HepG2 (cell line): Measurements from ENCODE around the gene R3HDM4. TPM values are rescaled to one million over a fixed set of nuclear protein-coding genes. Genes with fewer than 3 reads are reported as not detected.
A peak's percentile ranks its signal among the peaks of the same experiment; 100 is the strongest.

Source experiments
- ATAC-seq: fragments of 200-7000 bp; cut with Tn5 transposase; 3 replicates; pipeline ENCODE4 v1.9.1; 2020; ENCODE audit warnings: mild to moderate bottlenecking, moderate library complexity
- BruUV-seq: library from RNA; stranded (reverse); fragments of 400-500 nt; replicated peaks from 2 replicates; lab custom pipeline; 2021; lab: Mats Ljungman, UMichigan
- CTCF ChIA-PET: fragments of 300-600 bp; formaldehyde crosslinking; extraction: SDS; loops from one replicate; lab custom pipeline; 2021; ENCODE audit warnings: low total read pairs, inconsistent platforms, low intra/inter-chr PET ratio; lab: Yijun Ruan, JAX
- POLR2A ChIA-PET: fragments of 350-600 bp; sonication (Branson Sonifier 250); formaldehyde crosslinking; loops from one replicate; lab custom pipeline; 2020; ENCODE audit warnings: antibody characterized with exemption, inconsistent platforms; lab: Yijun Ruan, JAX
- DNase-seq: peaks from one replicate; pipeline ENCODE4 v3.0.0-alpha.2; 2015; ENCODE audit warnings: low spot score
- FAIRE-seq: peaks from 3 replicates; lab custom pipeline; 2011; peaks lifted over from hg19 to GRCh38; lab: Jason Lieb, UNC
- H2AFZ ChIP-seq: one replicate; pipeline ENCODE4 v1.6.1; 2011; ENCODE audit warnings: low read length, inconsistent platforms
- H3K27ac ChIP-seq: fragments of 300-600 bp; 3 replicates; pipeline ENCODE4 v1.8.0; 2011; ENCODE audit warnings: mixed run types, mild to moderate bottlenecking, mixed read lengths, low read length, inconsistent platforms; ENCODE audit not compliant: insufficient read depth; ENCODE audit errors: extremely low read length
- H3K27me3 ChIP-seq, 2 experiments: fragments of 200-600 bp in 1 of 2; 2 replicates in 1 of 2; 3 replicates in 1 of 2; pipeline versions ENCODE4 v1.6.0 to v1.8.0; 2011; ENCODE audit warnings: low read length in 2 of 2, mild to moderate bottlenecking in 2 of 2, moderate library complexity in 2 of 2, inconsistent platforms in 1 of 2; ENCODE audit not compliant: insufficient read depth in 2 of 2, control insufficient read depth in 1 of 2
- H3K36me3 ChIP-seq, 2 experiments: fragments of 200-600 bp in 1 of 2; replicated peaks in 1 of 2; 2 replicates in 1 of 2; 3 replicates in 1 of 2; pipeline versions ENCODE4 v1.5.1 to v1.8.0; 2011; ENCODE audit warnings: low read length in 2 of 2, inconsistent platforms in 1 of 2; ENCODE audit not compliant: insufficient read depth in 2 of 2, control insufficient read depth in 1 of 2
- H3K4me1 ChIP-seq: 2 replicates; pipeline ENCODE4 v1.5.1; 2012; ENCODE audit warnings: low read length, inconsistent platforms; ENCODE audit not compliant: insufficient read depth
- H3K4me2 ChIP-seq: 2 replicates; pipeline ENCODE4 v1.6.0; 2011; ENCODE audit warnings: low read depth, low read length, inconsistent platforms
- H3K4me3 ChIP-seq, 3 experiments: fragments of 200-600 bp in 1 of 3; sonication (generic), shearing (Covaris generic) in 1 of 3; replicated peaks in 1 of 3; 2 replicates each; pipeline ENCODE4 v1.5.1; 2011 to 2016; ENCODE audit warnings: low read length in 3 of 3, inconsistent platforms in 2 of 3, low read depth in 2 of 3, mild to moderate bottlenecking in 2 of 3, control low read depth in 1 of 3, mixed read lengths in 1 of 3; ENCODE audit not compliant: insufficient read depth in 1 of 3
- H3K79me2 ChIP-seq: one replicate; pipeline ENCODE4 v1.6.1; 2011; ENCODE audit warnings: low read length, inconsistent platforms; ENCODE audit not compliant: insufficient read depth
- H3K9ac ChIP-seq: 2 replicates; pipeline ENCODE4 v1.6.0; 2011; ENCODE audit warnings: mild to moderate bottlenecking, low read depth, low read length, inconsistent platforms; ENCODE audit not compliant: insufficient read depth
- H3K9me3 ChIP-seq: 2 replicates; pipeline ENCODE4 v1.5.1; 2012; ENCODE audit warnings: mild to moderate bottlenecking, low read length
- H4K20me1 ChIP-seq: 2 replicates; pipeline ENCODE4 v1.6.0; 2011; ENCODE audit warnings: inconsistent platforms, mild to moderate bottlenecking, low read length, moderate library complexity; ENCODE audit not compliant: insufficient read depth
- DMAP1 ChIP-seq: IDR thresholded peaks from 2 replicates; pipeline ENCODE4 v1.6.1; 2016
- GLI4 ChIP-seq: sonication (generic); formaldehyde crosslinking; IDR thresholded peaks from 2 replicates; pipeline ENCODE4 v1.5.1; 2020; ENCODE audit warnings: missing genetic modification reagents, mild to moderate bottlenecking, moderate library complexity, borderline replicate concordance
- HDAC2 ChIP-seq: sonication (generic); formaldehyde crosslinking; IDR thresholded peaks from 2 replicates; pipeline ENCODE4 v1.4.0; 2020; ENCODE audit warnings: missing genetic modification reagents
- HHEX ChIP-seq: IDR thresholded peaks from 2 replicates; pipeline ENCODE4 v1.6.1; 2016; ENCODE audit warnings: control low read depth
- HOXA3 ChIP-seq: sonication (generic); formaldehyde crosslinking; IDR thresholded peaks from 2 replicates; pipeline ENCODE4 v1.5.0; 2020; ENCODE audit warnings: missing genetic modification reagents
- IKZF1 ChIP-seq: fragments of 450-650 bp; IDR thresholded peaks from 2 replicates; pipeline ENCODE4 v1.7.1; 2016
- MEF2D ChIP-seq: sonication (generic); formaldehyde crosslinking; IDR thresholded peaks from 2 replicates; pipeline ENCODE4 v1.5.1; 2020; ENCODE audit warnings: mild to moderate bottlenecking, missing genetic modification reagents
- ZBTB38 ChIP-seq: sonication (generic); formaldehyde crosslinking; IDR thresholded peaks from 2 replicates; pipeline ENCODE4 v1.5.1; 2020; ENCODE audit warnings: mild to moderate bottlenecking, missing genetic modification reagents
- ZNF138 ChIP-seq: sonication (generic); formaldehyde crosslinking; IDR thresholded peaks from 2 replicates; pipeline ENCODE4 v1.5.0; 2020; ENCODE audit warnings: mild to moderate bottlenecking, low read depth, missing genetic modification reagents
- ZNF629 ChIP-seq: sonication (generic); formaldehyde crosslinking; conservative IDR thresholded peaks from 2 replicates; pipeline ENCODE4 v1.5.0; 2020; ENCODE audit warnings: missing genetic modification reagents
- ZNF709 ChIP-seq: sonication (generic); formaldehyde crosslinking; IDR thresholded peaks from 2 replicates; pipeline ENCODE4 v1.5.0; 2020; ENCODE audit warnings: mild to moderate bottlenecking, missing genetic modification reagents
- ZZZ3 ChIP-seq: sonication (generic); formaldehyde crosslinking; IDR thresholded peaks from 2 replicates; pipeline ENCODE4 v1.4.0; 2020; ENCODE audit warnings: missing genetic modification reagents, mild to moderate bottlenecking, borderline replicate concordance
- WGBS: methylation state at CpG from one replicate; pipeline ENCODE4 v1.1.6; 2017; ENCODE audit warnings: low lambda C conversion rate; 5-methylcytosine and 5-hydroxymethylcytosine counted together
- in situ Hi-C: cut with HindIII; loops from 2 replicates; pipeline ENCODE4 v1.10.0; 2017; ENCODE audit warnings: low pct_unique_long_range_greater_than_20kb; ENCODE audit not compliant: extremely low pct_ligation_motif_present
- intact Hi-C: fragments of 100-400 bp; cut with micrococcal nuclease; formaldehyde crosslinking; loops from one replicate; pipeline ENCODE4 v1.10.0; 2022; ENCODE audit not compliant: unreplicated experiment
- polyA plus RNA-seq, 8 experiments: library from polyadenylated mRNA; depleted of rRNA in 3 of 8; stranded (reverse) in 7 of 8; unstranded in 1 of 8; fragments of >200 nt; fragmentation: Illumina TruSeq in 4 of 8; extraction: Trizol in 4 of 8; gene quantifications; 2 replicates each; pipeline versions ENCODE4 v1.2.1 to v1.2.3, GENCODE V29; 2011 to 2016; ENCODE audit warnings: low read depth in 4 of 8, missing spikeins in 1 of 8, mixed read lengths in 1 of 8; ENCODE audit not compliant: insufficient read depth in 1 of 8
- total RNA-seq, 5 experiments: library from RNA; depleted of rRNA; stranded (reverse); fragments of >200 nt; fragmentation: Illumina TruSeq; extraction: Trizol; gene quantifications; 2 replicates each; pipeline ENCODE4 v1.2.3, GENCODE V29; 2016; ENCODE audit warnings: low read depth in 1 of 5
- TF ChIP-seq, protein P1 (sequence below): sonication (generic); formaldehyde crosslinking; IDR thresholded peaks from 2 replicates; pipeline ENCODE4 v1.4.0; 2020; ENCODE audit warnings: missing genetic modification reagents
- TF ChIP-seq, protein P2 (sequence below): IDR thresholded peaks from 2 replicates; pipeline ENCODE4 v1.6.1; 2018; ENCODE audit warnings: missing genetic modification reagents
- TF ChIP-seq, protein P3 (sequence below): sonication (generic); formaldehyde crosslinking; IDR thresholded peaks from 2 replicates; pipeline ENCODE4 v1.5.0; 2020; ENCODE audit warnings: mild to moderate bottlenecking, missing genetic modification reagents, borderline replicate concordance
- TF ChIP-seq, protein P4 (sequence below): sonication (generic); formaldehyde crosslinking; IDR thresholded peaks from 2 replicates; pipeline ENCODE4 v1.8.0; 2022; ENCODE audit warnings: mild to moderate bottlenecking, missing genetic modification reagents, moderate library complexity

Gene R3HDM4
- total and polyA plus RNA-seq, 2 of the 13 experiments (the other 11 are each of a cell fraction or from before 2014, with no cell fraction given) = 26.2 to 26.9 TPM

DNA sequence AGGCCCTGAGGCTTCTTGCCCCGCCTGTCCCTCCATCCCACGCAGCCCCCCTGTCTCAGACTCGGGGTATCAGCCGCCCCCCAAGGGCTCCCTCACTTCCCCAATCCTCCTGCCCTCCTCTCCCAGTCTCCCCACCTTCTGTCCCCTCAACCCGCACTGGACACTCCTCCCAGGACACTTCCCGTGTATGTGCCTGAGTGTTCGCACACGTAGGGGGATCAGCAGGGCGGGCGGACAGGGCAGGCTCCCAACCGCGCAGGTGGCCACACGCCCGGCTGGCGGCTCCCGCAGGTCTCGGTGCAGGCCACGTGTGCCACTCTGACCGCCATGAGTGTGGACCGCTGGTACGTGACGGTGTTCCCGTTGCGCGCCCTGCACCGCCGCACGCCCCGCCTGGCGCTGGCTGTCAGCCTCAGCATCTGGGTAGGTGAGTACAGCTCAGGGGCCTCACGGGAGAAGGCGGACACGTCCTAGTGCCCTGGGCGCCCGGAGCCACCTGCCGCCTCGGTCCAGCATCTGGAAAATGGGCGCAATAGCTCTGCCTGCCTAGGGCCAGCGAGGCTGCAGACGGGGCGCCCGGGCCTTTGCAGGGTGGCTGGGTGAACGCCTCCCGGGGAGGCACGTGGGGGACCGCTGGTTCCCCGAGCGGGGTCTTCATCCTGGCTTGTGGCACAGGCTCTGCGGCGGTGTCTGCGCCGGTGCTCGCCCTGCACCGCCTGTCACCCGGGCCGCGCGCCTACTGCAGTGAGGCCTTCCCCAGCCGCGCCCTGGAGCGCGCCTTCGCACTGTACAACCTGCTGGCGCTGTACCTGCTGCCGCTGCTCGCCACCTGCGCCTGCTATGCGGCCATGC lies 6.4 kb upstream of the R3HDM4 start:
- no peak for DNase-seq
- no peak overlapping the region for H2AFZ ChIP-seq
- POLR2A ChIA-PET = interaction anchor here (0.6 kb wide), 1 partner anchor 132 kb away, joined by 5 read pairs; no protein-coding TSS in a partner anchor
- H3K36me3 ChIP-seq = no peaks in the 10 kb centered on the region; a peak in 1 of 5 replicates
- no peaks in the 10 kb centered on the region for H4K20me1 ChIP-seq
- CTCF ChIA-PET = no interaction called here
- in situ Hi-C loops = loop anchor here (5.0 kb wide), 3 partner anchors 57 to 147 kb away; partner anchors contain the start of gene WDR18
- H3K27me3 ChIP-seq = no peaks in the 10 kb centered on the region
- no peak overlapping the region for H3K27ac ChIP-seq
- 97% methylated on average over 45 of the region's 68 CpGs for WGBS
- no peak overlapping the region for H3K4me2 ChIP-seq
- no peak overlapping the region for H3K9ac ChIP-seq
- intact Hi-C loops = loop anchor here (5.0 to 10.0 kb wide), 2 partner anchors 152 to 255 kb away; partner anchors contain the start of gene RNF126
- no peak for ATAC-seq
- no TSS peak for BruUV-seq
- peaks cover 29% of the 10 kb centered on the region for H3K4me1 ChIP-seq
- peaks cover 3% of the 10 kb centered on the region for H3K79me2 ChIP-seq
- H3K9me3 ChIP-seq = no peaks in the 10 kb centered on the region
- FAIRE-seq = no peak
- H3K4me3 ChIP-seq = no peak overlapping the region
- TF ChIP-seq HOXA3 (CRISPR knock-in tag) = peak; percentile 16; the same call in 1 of the 2 replicates
- no peak for TF ChIP-seq HHEX (CRISPR knock-in tag)
- TF ChIP-seq ZNF138 (CRISPR knock-in tag) = no peak
- TF ChIP-seq HDAC2 = no peak
- peak; percentile 92 for TF ChIP-seq ZNF629 (CRISPR knock-in tag)
- TF ChIP-seq DMAP1 = no peak
- no peak for TF ChIP-seq ZZZ3 (CRISPR knock-in tag)
- TF ChIP-seq IKZF1 = no peak
- no peak for TF ChIP-seq MEF2D (CRISPR knock-in tag)
- TF ChIP-seq, protein P1, sequence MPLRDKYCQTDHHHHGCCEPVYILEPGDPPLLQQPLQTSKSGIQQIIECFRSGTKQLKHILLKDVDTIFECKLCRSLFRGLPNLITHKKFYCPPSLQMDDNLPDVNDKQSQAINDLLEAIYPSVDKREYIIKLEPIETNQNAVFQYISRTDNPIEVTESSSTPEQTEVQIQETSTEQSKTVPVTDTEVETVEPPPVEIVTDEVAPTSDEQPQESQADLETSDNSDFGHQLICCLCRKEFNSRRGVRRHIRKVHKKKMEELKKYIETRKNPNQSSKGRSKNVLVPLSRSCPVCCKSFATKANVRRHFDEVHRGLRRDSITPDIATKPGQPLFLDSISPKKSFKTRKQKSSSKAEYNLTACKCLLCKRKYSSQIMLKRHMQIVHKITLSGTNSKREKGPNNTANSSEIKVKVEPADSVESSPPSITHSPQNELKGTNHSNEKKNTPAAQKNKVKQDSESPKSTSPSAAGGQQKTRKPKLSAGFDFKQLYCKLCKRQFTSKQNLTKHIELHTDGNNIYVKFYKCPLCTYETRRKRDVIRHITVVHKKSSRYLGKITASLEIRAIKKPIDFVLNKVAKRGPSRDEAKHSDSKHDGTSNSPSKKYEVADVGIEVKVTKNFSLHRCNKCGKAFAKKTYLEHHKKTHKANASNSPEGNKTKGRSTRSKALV (CRISPR knock-in tag) = no peak
- TF ChIP-seq, protein P2, sequence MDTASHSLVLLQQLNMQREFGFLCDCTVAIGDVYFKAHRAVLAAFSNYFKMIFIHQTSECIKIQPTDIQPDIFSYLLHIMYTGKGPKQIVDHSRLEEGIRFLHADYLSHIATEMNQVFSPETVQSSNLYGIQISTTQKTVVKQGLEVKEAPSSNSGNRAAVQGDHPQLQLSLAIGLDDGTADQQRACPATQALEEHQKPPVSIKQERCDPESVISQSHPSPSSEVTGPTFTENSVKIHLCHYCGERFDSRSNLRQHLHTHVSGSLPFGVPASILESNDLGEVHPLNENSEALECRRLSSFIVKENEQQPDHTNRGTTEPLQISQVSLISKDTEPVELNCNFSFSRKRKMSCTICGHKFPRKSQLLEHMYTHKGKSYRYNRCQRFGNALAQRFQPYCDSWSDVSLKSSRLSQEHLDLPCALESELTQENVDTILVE (CRISPR knock-in tag) = no peak
- TF ChIP-seq GLI4 (CRISPR knock-in tag) = no peak
- TF ChIP-seq, protein P3, sequence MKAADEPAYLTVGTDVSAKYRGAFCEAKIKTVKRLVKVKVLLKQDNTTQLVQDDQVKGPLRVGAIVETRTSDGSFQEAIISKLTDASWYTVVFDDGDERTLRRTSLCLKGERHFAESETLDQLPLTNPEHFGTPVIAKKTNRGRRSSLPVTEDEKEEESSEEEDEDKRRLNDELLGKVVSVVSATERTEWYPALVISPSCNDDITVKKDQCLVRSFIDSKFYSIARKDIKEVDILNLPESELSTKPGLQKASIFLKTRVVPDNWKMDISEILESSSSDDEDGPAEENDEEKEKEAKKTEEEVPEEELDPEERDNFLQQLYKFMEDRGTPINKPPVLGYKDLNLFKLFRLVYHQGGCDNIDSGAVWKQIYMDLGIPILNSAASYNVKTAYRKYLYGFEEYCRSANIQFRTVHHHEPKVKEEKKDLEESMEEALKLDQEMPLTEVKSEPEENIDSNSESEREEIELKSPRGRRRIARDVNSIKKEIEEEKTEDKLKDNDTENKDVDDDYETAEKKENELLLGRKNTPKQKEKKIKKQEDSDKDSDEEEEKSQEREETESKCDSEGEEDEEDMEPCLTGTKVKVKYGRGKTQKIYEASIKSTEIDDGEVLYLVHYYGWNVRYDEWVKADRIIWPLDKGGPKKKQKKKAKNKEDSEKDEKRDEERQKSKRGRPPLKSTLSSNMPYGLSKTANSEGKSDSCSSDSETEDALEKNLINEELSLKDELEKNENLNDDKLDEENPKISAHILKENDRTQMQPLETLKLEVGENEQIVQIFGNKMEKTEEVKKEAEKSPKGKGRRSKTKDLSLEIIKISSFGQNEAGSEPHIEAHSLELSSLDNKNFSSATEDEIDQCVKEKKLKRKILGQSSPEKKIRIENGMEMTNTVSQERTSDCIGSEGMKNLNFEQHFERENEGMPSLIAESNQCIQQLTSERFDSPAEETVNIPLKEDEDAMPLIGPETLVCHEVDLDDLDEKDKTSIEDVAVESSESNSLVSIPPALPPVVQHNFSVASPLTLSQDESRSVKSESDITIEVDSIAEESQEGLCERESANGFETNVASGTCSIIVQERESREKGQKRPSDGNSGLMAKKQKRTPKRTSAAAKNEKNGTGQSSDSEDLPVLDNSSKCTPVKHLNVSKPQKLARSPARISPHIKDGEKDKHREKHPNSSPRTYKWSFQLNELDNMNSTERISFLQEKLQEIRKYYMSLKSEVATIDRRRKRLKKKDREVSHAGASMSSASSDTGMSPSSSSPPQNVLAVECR (CRISPR knock-in tag) = no peak
- TF ChIP-seq ZBTB38 (CRISPR knock-in tag) = peak; percentile 41; the same call in 1 of the 2 replicates
- no peak for TF ChIP-seq ZNF709 (CRISPR knock-in tag)
- TF ChIP-seq, protein P4, sequence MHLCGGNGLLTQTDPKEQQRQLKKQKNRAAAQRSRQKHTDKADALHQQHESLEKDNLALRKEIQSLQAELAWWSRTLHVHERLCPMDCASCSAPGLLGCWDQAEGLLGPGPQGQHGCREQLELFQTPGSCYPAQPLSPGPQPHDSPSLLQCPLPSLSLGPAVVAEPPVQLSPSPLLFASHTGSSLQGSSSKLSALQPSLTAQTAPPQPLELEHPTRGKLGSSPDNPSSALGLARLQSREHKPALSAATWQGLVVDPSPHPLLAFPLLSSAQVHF (CRISPR knock-in tag) = no peak
